K562 (cell line): Measurements from ENCODE around the gene LGALS8. TPM values are rescaled to one million over a fixed set of nuclear protein-coding genes. Genes with fewer than 3 reads are reported as not detected.

Source experiments
- ATAC-seq: fragments of 200-7000 bp; cut with Tn5 transposase; 3 replicates; pipeline ENCODE4 v1.9.1; 2020; ENCODE audit warnings: moderate library complexity
- BruUV-seq: library from RNA; stranded (reverse); fragments of 400-500 nt; replicated peaks from 2 replicates; lab custom pipeline; 2021; lab: Mats Ljungman, UMichigan
- CTCF ChIA-PET: fragments of 300-600 bp; formaldehyde crosslinking; extraction: SDS; loops from one replicate; lab custom pipeline; 2021; ENCODE audit warnings: low intra/inter-chr PET ratio; lab: Yijun Ruan, JAX
- POLR2A ChIA-PET: fragments of 300-600, 350-650 bp; sonication (Branson Sonifier 250); formaldehyde crosslinking; extraction: SDS; loops from one replicate; lab custom pipeline; 2021; ENCODE audit warnings: antibody characterized with exemption, inconsistent platforms; lab: Yijun Ruan, JAX
- DNase-seq, 4 experiments: peaks; one replicate each; pipeline versions ENCODE4 v3.0.0 to v3.0.0-alpha.2; 2011 to 2018; ENCODE audit warnings: low spot score in 3 of 4, mixed read lengths in 3 of 4; ENCODE audit errors: extremely low read depth in 1 of 4
- FAIRE-seq: peaks from 2 replicates; lab custom pipeline; 2011; peaks lifted over from hg19 to GRCh38; lab: Jason Lieb, UNC
- H2AFZ ChIP-seq: 2 replicates; pipeline ENCODE4 v1.6.0; 2011; ENCODE audit warnings: low read depth, low read length, control low read depth, inconsistent platforms
- H3K27ac ChIP-seq: fragments of 200-600 bp; 3 replicates; pipeline ENCODE4 v1.8.0; 2011; ENCODE audit warnings: low read depth, mild to moderate bottlenecking, control low read depth, inconsistent platforms, low read length, moderate library complexity, mixed read lengths; ENCODE audit errors: extremely low read depth
- H3K27me3 ChIP-seq, 2 experiments: fragments of 300-600 bp in 1 of 2; 2 replicates in 1 of 2; 3 replicates in 1 of 2; pipeline versions ENCODE4 v1.6.0 to v1.8.0; 2011; ENCODE audit warnings: inconsistent platforms in 2 of 2, low read length in 2 of 2, mild to moderate bottlenecking in 1 of 2, mixed read lengths in 1 of 2, moderate library complexity in 1 of 2; ENCODE audit not compliant: control insufficient read depth in 2 of 2, insufficient read depth in 2 of 2
- H3K36me3 ChIP-seq: fragments of 300-600 bp; 3 replicates; pipeline ENCODE4 v1.8.0; 2011; ENCODE audit warnings: mild to moderate bottlenecking, low read length, inconsistent platforms; ENCODE audit not compliant: control insufficient read depth, insufficient read depth
- H3K4me1 ChIP-seq, 2 experiments: fragments of 200-600 bp in 1 of 2; replicated peaks in 1 of 2; 2 replicates in 1 of 2; 3 replicates in 1 of 2; pipeline versions ENCODE4 v1.5.1 to v1.8.0; 2011; ENCODE audit warnings: inconsistent platforms in 2 of 2, low read length in 2 of 2, mild to moderate bottlenecking in 1 of 2, mixed read lengths in 1 of 2, moderate library complexity in 1 of 2; ENCODE audit not compliant: control insufficient read depth in 2 of 2, insufficient read depth in 2 of 2
- H3K4me2 ChIP-seq: 2 replicates; pipeline ENCODE4 v1.6.1; 2011; ENCODE audit warnings: low read length, control low read depth, inconsistent platforms, mixed read lengths; ENCODE audit not compliant: insufficient read depth
- H3K4me3 ChIP-seq: fragments of 200-600 bp; sonication (generic), shearing (Covaris generic); 2 replicates; pipeline ENCODE4 v1.5.1; 2016; ENCODE audit warnings: control low read depth, inconsistent platforms
- H3K79me2 ChIP-seq: fragments of 200-600 bp; 3 replicates; pipeline ENCODE4 v1.8.0; 2011; ENCODE audit warnings: low read length, inconsistent platforms; ENCODE audit not compliant: control insufficient read depth, insufficient read depth
- H3K9ac ChIP-seq, 2 experiments: 2 replicates each; pipeline versions ENCODE4 v1.6.0 to v1.6.1; 2011; ENCODE audit warnings: low read depth in 2 of 2, low read length in 2 of 2, control low read depth in 1 of 2, inconsistent platforms in 1 of 2, mild to moderate bottlenecking in 1 of 2, mixed read lengths in 1 of 2; ENCODE audit not compliant: insufficient read depth in 1 of 2
- H3K9me1 ChIP-seq: one replicate; pipeline ENCODE4 v1.6.0; 2011; ENCODE audit warnings: inconsistent platforms, mild to moderate bottlenecking, low read length, moderate library complexity; ENCODE audit not compliant: control insufficient read depth, insufficient read depth
- H3K9me3 ChIP-seq: replicated peaks from 2 replicates; pipeline ENCODE4 v1.5.1; 2011; ENCODE audit warnings: low read depth, low read length, inconsistent platforms; ENCODE audit not compliant: control insufficient read depth, insufficient read depth
- H4K20me1 ChIP-seq: replicated peaks from 2 replicates; pipeline ENCODE4 v1.6.1; 2011; ENCODE audit warnings: low read length, inconsistent platforms, mixed read lengths; ENCODE audit not compliant: control insufficient read depth, insufficient read depth
- BHLHE40 ChIP-seq: IDR thresholded peaks from 2 replicates; pipeline ENCODE4 v1.6.1; 2011; ENCODE audit warnings: low read length, improper control_type of control experiment
- CEBPB ChIP-seq: fragments of 450-650 bp; IDR thresholded peaks from 2 replicates; pipeline ENCODE4 v1.6.1; 2016; ENCODE audit warnings: missing genetic modification characterization, missing compliant biosample characterization
- CEBPG ChIP-seq, 3 experiments: fragments of 200-800 bp in 1 of 3; sonication (Bioruptor generic) in 1 of 3; sonication (generic) in 1 of 3; formaldehyde crosslinking in 1 of 3; IDR thresholded peaks in 2 of 3; conservative IDR thresholded peaks in 1 of 3; 2 replicates each; pipeline versions ENCODE4 v1.6.1 to v1.8.0; 2016 to 2022; ENCODE audit warnings: missing compliant biosample characterization in 2 of 3, missing genetic modification characterization in 2 of 3, mild to moderate bottlenecking in 1 of 3, missing genetic modification reagents in 1 of 3
- NONO ChIP-seq, 2 experiments: fragments of 200-400 bp in 1 of 2; fragments of 450-650 bp in 1 of 2; formaldehyde crosslinking in 1 of 2; IDR thresholded peaks; 2 replicates each; pipeline ENCODE4 v1.6.1; 2017; ENCODE audit warnings: low read depth in 2 of 2, mild to moderate bottlenecking in 2 of 2, moderate library complexity in 2 of 2, low read length in 1 of 2
- XRCC3 ChIP-seq: fragments of 450-650 bp; IDR thresholded peaks from 2 replicates; pipeline ENCODE4 v1.6.1; 2017; ENCODE audit warnings: mild to moderate bottlenecking, moderate library complexity
- ZC3H4 ChIP-seq: sonication (generic); formaldehyde crosslinking; IDR thresholded peaks from 2 replicates; pipeline ENCODE4 v1.9.0; 2021; ENCODE audit warnings: missing genetic modification reagents, borderline replicate concordance
- WGBS: fragments of 100-300 bp; shearing (Covaris generic); methylation state at CpG from one replicate; pipeline ENCODE4 v1.1.6; 2016; ENCODE audit warnings: low coverage, mixed read lengths; ENCODE audit not compliant: insufficient coverage; ENCODE audit errors: missing lambda C conversion rate; 5-methylcytosine and 5-hydroxymethylcytosine counted together
- in situ Hi-C: fragments of 300-500 bp; cut with MboI; formaldehyde crosslinking; loops from 4 replicates; pipeline ENCODE4 v1.15.0; 2018; ENCODE audit warnings: inconsistent platforms, mixed read lengths
- intact Hi-C: fragments of 100-400 bp; cut with micrococcal nuclease; formaldehyde crosslinking; loops from 2 replicates; pipeline ENCODE4 v1.14.2; 2022
- polyA plus RNA-seq, 8 experiments: library from polyadenylated mRNA; depleted of rRNA in 4 of 8; stranded (reverse) in 5 of 8; unstranded in 3 of 8; fragments of >200 nt; fragmentation: Nextera tagmentation in 2 of 8; fragmentation: Illumina TruSeq in 1 of 8; extraction: Ambion mirVana in 2 of 8; extraction: Trizol in 1 of 8; gene quantifications; 2 replicates each; pipeline versions ENCODE4 v1.2.1 to v1.2.3, GENCODE V29; 2011 to 2014; ENCODE audit warnings: inconsistent platforms in 1 of 8, missing spikeins in 1 of 8
- total RNA-seq, 7 experiments: library from RNA; depleted of rRNA in 6 of 7; stranded (reverse); fragments of >200 nt in 6 of 7; fragmentation: Illumina TruSeq in 2 of 7; extraction: Trizol in 2 of 7; gene quantifications; 2 replicates each; pipeline versions ENCODE4 v1.2.1 to v1.2.3, GENCODE V29; 2011 to 2021; ENCODE audit warnings: low replicate concordance in 1 of 7

Gene LGALS8
- total and polyA plus RNA-seq, 9 of the 15 experiments (the other 6 are each of a cell fraction or from before 2014, with no cell fraction given), result 57.4 to 87.7 (median 70.3) TPM

DNA sequence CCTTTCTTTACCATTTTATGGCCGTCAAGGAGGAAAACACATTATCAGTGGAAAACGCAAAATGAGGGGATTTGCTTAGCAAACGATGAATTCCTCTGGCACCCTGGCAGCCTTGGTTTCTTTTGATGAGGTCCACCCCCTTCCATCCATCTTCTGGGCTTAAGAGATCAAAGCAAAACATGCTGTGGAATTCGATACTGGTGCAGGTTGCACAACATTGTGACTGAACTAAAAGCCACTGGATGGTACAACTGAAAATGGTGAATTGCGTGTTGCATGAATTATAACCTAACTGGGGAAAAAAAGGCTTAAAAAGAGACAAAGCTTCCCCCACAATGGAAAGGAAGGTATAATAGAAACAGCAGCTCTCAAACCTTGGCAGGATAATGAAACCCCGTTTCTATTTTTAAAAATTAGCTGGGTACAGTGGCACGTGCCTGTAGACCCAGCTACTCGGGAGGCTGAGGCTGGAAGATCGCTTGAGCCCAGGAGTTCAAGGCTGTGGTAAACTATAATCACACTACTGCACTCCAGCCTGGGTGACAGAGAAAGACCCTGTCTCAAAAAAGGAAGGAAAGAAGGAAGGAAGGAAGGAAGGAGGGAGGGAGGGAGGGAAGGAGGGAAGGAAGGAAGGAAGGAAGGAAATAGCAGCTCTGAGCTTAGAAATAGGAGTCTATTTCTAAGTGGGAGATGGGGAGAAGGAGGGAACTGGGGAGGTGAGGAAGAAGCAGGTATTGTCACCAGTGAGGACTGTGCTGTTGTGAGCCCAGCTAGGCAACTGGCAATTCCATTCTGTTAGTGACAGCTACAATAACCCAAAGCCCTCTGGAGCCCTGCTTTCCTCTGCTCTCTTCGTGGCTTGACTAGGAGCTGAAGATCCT is 29.0 kb upstream of the LGALS8 start:
- no TSS peak for BruUV-seq
- ATAC-seq, result peak; percentile 18
- in situ Hi-C loops, result loop anchor here (5.0 to 25.0 kb wide), 2 partner anchors 383 to 892 kb away; no protein-coding TSS in a partner anchor

More for the DNA sequence above, 29.0 kb upstream of the LGALS8 start:
- no peak for FAIRE-seq
- Histone ChIP-seq H3K4me2 (no peak overlapping the region), H3K79me2 (no peaks in the 10 kb centered on the region), H3K27ac (no peak overlapping the region), H3K9me1 (no peaks in the 10 kb centered on the region), H3K9ac (0 out of 4 replicates have a peak overlapping the region, but pooled peaks of 1 of the 2 experiments have one; percentile 28), H3K4me1 (peaks cover 0 to 14% of the 10 kb centered on the region in 2 experiments; a peak in 4 of 5 replicates), H3K4me3 (no peak overlapping the region), H3K9me3 (no peaks in the 10 kb centered on the region), H3K36me3 (no peaks in the 10 kb centered on the region), H3K27me3 (peaks cover 9 to 15% of the 10 kb centered on the region in 2 experiments), H2AFZ (no peak overlapping the region), H4K20me1 (no peaks in the 10 kb centered on the region)
- intact Hi-C loops, result loop anchor here (5.0 kb wide), 2 partner anchors 37 to 193 kb away; no protein-coding TSS in a partner anchor
- CTCF ChIA-PET, result no interaction called here
- no peak for DNase-seq
- WGBS, result 20% methylated on average over 10 of the region's 10 CpGs
- POLR2A ChIA-PET, result interaction anchor here (1.1 kb wide), 1 partner anchor 11 kb away, joined by 7 read pairs; no protein-coding TSS in a partner anchor
- 0 out of 2 replicates have a peak, but pooled peaks have one; percentile 9 for TF ChIP-seq CEBPG (CRISPR knock-in tag; IDR thresholded peaks at IDR 0.05)
- TF ChIP-seq CEBPG (tag; conservative IDR thresholded peaks at IDR 0.05 in 1 of 2, IDR thresholded peaks at IDR 0.05 in 1 of 2), result no peak
- no peak for TF ChIP-seq NONO (IDR thresholded peaks at IDR 0.05; ENCODE audit: low read depth in 2 of 2, low read length in 1 of 2)
- no peak for TF ChIP-seq XRCC3
- TF ChIP-seq BHLHE40, result peak; percentile 36; the same call in 1 of the 2 replicates
- TF ChIP-seq ZC3H4 (CRISPR knock-in tag), result no peak
- TF ChIP-seq CEBPB (tag), result 0 out of 2 replicates have a peak, but pooled peaks have one; percentile 35
